K562 (cell line): Measurements from ENCODE around the gene ELF2. TPM values are rescaled to one million over a fixed set of nuclear protein-coding genes. Genes with fewer than 3 reads are reported as not detected.
"Not testable (repeated sequence)": the region's sequence is repeated elsewhere in the genome, so short reads cannot be mapped to it uniquely, and the experiment has no call there.

Experiments used
- ATAC-seq: fragments of 200-7000 bp; cut with Tn5 transposase; 3 replicates; pipeline ENCODE4 v1.9.1; 2020; ENCODE audit warnings: moderate library complexity
- BruUV-seq: library from RNA; stranded (reverse); fragments of 400-500 nt; replicated peaks from 2 replicates; lab custom pipeline; 2021; lab: Mats Ljungman, UMichigan
- CTCF ChIA-PET: fragments of 300-600 bp; formaldehyde crosslinking; extraction: SDS; loops from one replicate; lab custom pipeline; 2021; ENCODE audit warnings: low intra/inter-chr PET ratio; lab: Yijun Ruan, JAX
- POLR2A ChIA-PET: fragments of 300-600, 350-650 bp; sonication (Branson Sonifier 250); formaldehyde crosslinking; extraction: SDS; loops from one replicate; lab custom pipeline; 2021; ENCODE audit warnings: antibody characterized with exemption, inconsistent platforms; lab: Yijun Ruan, JAX
- DNase-seq, 4 experiments: peaks; one replicate each; pipeline versions ENCODE4 v3.0.0 to v3.0.0-alpha.2; 2011 to 2018; ENCODE audit warnings: low spot score in 3 of 4, mixed read lengths in 3 of 4; ENCODE audit errors: extremely low read depth in 1 of 4
- FAIRE-seq: peaks from 2 replicates; lab custom pipeline; 2011; peaks lifted over from hg19 to GRCh38; lab: Jason Lieb, UNC
- H2AFZ ChIP-seq: 2 replicates; pipeline ENCODE4 v1.6.0; 2011; ENCODE audit warnings: low read depth, low read length, control low read depth, inconsistent platforms
- H3K27ac ChIP-seq: fragments of 200-600 bp; 3 replicates; pipeline ENCODE4 v1.8.0; 2011; ENCODE audit warnings: low read depth, mild to moderate bottlenecking, control low read depth, inconsistent platforms, low read length, moderate library complexity, mixed read lengths; ENCODE audit errors: extremely low read depth
- H3K27me3 ChIP-seq, 2 experiments: fragments of 300-600 bp in 1 of 2; 2 replicates in 1 of 2; 3 replicates in 1 of 2; pipeline versions ENCODE4 v1.6.0 to v1.8.0; 2011; ENCODE audit warnings: inconsistent platforms in 2 of 2, low read length in 2 of 2, mild to moderate bottlenecking in 1 of 2, mixed read lengths in 1 of 2, moderate library complexity in 1 of 2; ENCODE audit not compliant: control insufficient read depth in 2 of 2, insufficient read depth in 2 of 2
- H3K36me3 ChIP-seq: fragments of 300-600 bp; 3 replicates; pipeline ENCODE4 v1.8.0; 2011; ENCODE audit warnings: mild to moderate bottlenecking, low read length, inconsistent platforms; ENCODE audit not compliant: control insufficient read depth, insufficient read depth
- H3K4me1 ChIP-seq, 2 experiments: fragments of 200-600 bp in 1 of 2; replicated peaks in 1 of 2; 2 replicates in 1 of 2; 3 replicates in 1 of 2; pipeline versions ENCODE4 v1.5.1 to v1.8.0; 2011; ENCODE audit warnings: inconsistent platforms in 2 of 2, low read length in 2 of 2, mild to moderate bottlenecking in 1 of 2, mixed read lengths in 1 of 2, moderate library complexity in 1 of 2; ENCODE audit not compliant: control insufficient read depth in 2 of 2, insufficient read depth in 2 of 2
- H3K4me2 ChIP-seq: 2 replicates; pipeline ENCODE4 v1.6.1; 2011; ENCODE audit warnings: low read length, control low read depth, inconsistent platforms, mixed read lengths; ENCODE audit not compliant: insufficient read depth
- H3K4me3 ChIP-seq: fragments of 200-600 bp; sonication (generic), shearing (Covaris generic); 2 replicates; pipeline ENCODE4 v1.5.1; 2016; ENCODE audit warnings: control low read depth, inconsistent platforms
- H3K79me2 ChIP-seq: fragments of 200-600 bp; 3 replicates; pipeline ENCODE4 v1.8.0; 2011; ENCODE audit warnings: low read length, inconsistent platforms; ENCODE audit not compliant: control insufficient read depth, insufficient read depth
- H3K9ac ChIP-seq, 2 experiments: 2 replicates each; pipeline versions ENCODE4 v1.6.0 to v1.6.1; 2011; ENCODE audit warnings: low read depth in 2 of 2, low read length in 2 of 2, control low read depth in 1 of 2, inconsistent platforms in 1 of 2, mild to moderate bottlenecking in 1 of 2, mixed read lengths in 1 of 2; ENCODE audit not compliant: insufficient read depth in 1 of 2
- H3K9me1 ChIP-seq: one replicate; pipeline ENCODE4 v1.6.0; 2011; ENCODE audit warnings: inconsistent platforms, mild to moderate bottlenecking, low read length, moderate library complexity; ENCODE audit not compliant: control insufficient read depth, insufficient read depth
- H3K9me3 ChIP-seq: replicated peaks from 2 replicates; pipeline ENCODE4 v1.5.1; 2011; ENCODE audit warnings: low read depth, low read length, inconsistent platforms; ENCODE audit not compliant: control insufficient read depth, insufficient read depth
- H4K20me1 ChIP-seq: replicated peaks from 2 replicates; pipeline ENCODE4 v1.6.1; 2011; ENCODE audit warnings: low read length, inconsistent platforms, mixed read lengths; ENCODE audit not compliant: control insufficient read depth, insufficient read depth
- CBX1 ChIP-seq: sonication (generic); IDR thresholded peaks from 2 replicates; pipeline ENCODE4 v1.6.1; 2016; ENCODE audit warnings: antibody characterized with exemption, low read depth, mild to moderate bottlenecking
- HIVEP1 ChIP-seq: fragments of 250-450 bp; sonication (Bioruptor Pico); IDR thresholded peaks from 2 replicates; pipeline ENCODE4 v1.4.0; 2020; ENCODE audit warnings: mild to moderate bottlenecking
- NR1H2 ChIP-seq: sonication (generic); formaldehyde crosslinking; IDR thresholded peaks from 2 replicates; pipeline ENCODE4 v1.4.0; 2020; ENCODE audit warnings: mild to moderate bottlenecking, missing genetic modification reagents
- POLR3A ChIP-seq: IDR thresholded peaks from 2 replicates; pipeline ENCODE4 v1.6.1; 2011; ENCODE audit warnings: borderline replicate concordance, mild to moderate bottlenecking, moderate library complexity; ENCODE audit not compliant: insufficient read length, insufficient read depth; ENCODE audit errors: extremely low read depth
- TAF1 ChIP-seq: IDR thresholded peaks from 2 replicates; pipeline ENCODE4 v1.6.1; 2011; ENCODE audit warnings: mild to moderate bottlenecking, low read length, moderate library complexity; ENCODE audit not compliant: insufficient read depth, control insufficient read depth, severe bottlenecking; ENCODE audit errors: extremely low read depth
- TCFL5 ChIP-seq: fragments of 250-450 bp; sonication (Bioruptor Pico); conservative IDR thresholded peaks from 2 replicates; pipeline ENCODE4 v1.6.1; 2021; ENCODE audit warnings: mild to moderate bottlenecking, moderate library complexity, matching md5 sums
- TSC22D4 ChIP-seq: fragments of 450-650 bp; IDR thresholded peaks from 2 replicates; pipeline ENCODE4 v1.6.1; 2016; ENCODE audit warnings: missing genetic modification characterization, missing biosample characterization, control low read depth
- ZNF175 ChIP-seq: fragments of 200-800 bp; sonication (Bioruptor generic); IDR thresholded peaks from 2 replicates; pipeline ENCODE4 v1.6.1; 2016; ENCODE audit warnings: low read depth, mild to moderate bottlenecking, missing genetic modification characterization, missing compliant biosample characterization
- WGBS: fragments of 100-300 bp; shearing (Covaris generic); methylation state at CpG from one replicate; pipeline ENCODE4 v1.1.6; 2016; ENCODE audit warnings: low coverage, mixed read lengths; ENCODE audit not compliant: insufficient coverage; ENCODE audit errors: missing lambda C conversion rate; 5-methylcytosine and 5-hydroxymethylcytosine counted together
- in situ Hi-C: fragments of 300-500 bp; cut with MboI; formaldehyde crosslinking; loops from 4 replicates; pipeline ENCODE4 v1.15.0; 2018; ENCODE audit warnings: inconsistent platforms, mixed read lengths
- intact Hi-C: fragments of 100-400 bp; cut with micrococcal nuclease; formaldehyde crosslinking; loops from 2 replicates; pipeline ENCODE4 v1.14.2; 2022
- polyA plus RNA-seq, 8 experiments: library from polyadenylated mRNA; depleted of rRNA in 4 of 8; stranded (reverse) in 5 of 8; unstranded in 3 of 8; fragments of >200 nt; fragmentation: Nextera tagmentation in 2 of 8; fragmentation: Illumina TruSeq in 1 of 8; extraction: Ambion mirVana in 2 of 8; extraction: Trizol in 1 of 8; gene quantifications; 2 replicates each; pipeline versions ENCODE4 v1.2.1 to v1.2.3, GENCODE V29; 2011 to 2014; ENCODE audit warnings: inconsistent platforms in 1 of 8, missing spikeins in 1 of 8
- total RNA-seq, 7 experiments: library from RNA; depleted of rRNA in 6 of 7; stranded (reverse); fragments of >200 nt in 6 of 7; fragmentation: Illumina TruSeq in 2 of 7; extraction: Trizol in 2 of 7; gene quantifications; 2 replicates each; pipeline versions ENCODE4 v1.2.1 to v1.2.3, GENCODE V29; 2011 to 2021; ENCODE audit warnings: low replicate concordance in 1 of 7

ELF2 gene
- total and polyA plus RNA-seq, 9 of the 15 experiments (the other 6 are each of a cell fraction or from before 2014, with no cell fraction given): 9.4 to 58.7 (median 41.6) TPM

DNA sequence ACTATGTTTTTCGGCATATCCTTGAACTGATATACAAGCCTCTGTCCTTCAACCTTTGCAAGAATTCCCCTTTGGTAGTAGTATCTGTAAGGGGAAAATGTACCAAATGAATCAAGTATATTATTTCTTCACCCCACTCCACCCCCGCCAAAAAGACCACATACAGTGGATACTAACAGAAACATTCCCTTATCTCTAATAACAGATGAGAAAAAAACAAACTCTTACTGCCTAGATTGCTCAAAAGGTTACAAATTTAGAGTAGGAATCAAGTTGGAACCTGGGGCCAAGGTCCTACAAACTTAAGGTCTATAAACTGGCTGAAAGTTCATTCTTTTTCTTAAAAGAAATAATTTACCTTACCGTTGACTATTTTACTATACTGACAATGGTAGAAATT is 116.4 kb downstream of the ELF2 start:
- no peak for FAIRE-seq
- Histone ChIP-seq H3K4me1 (no peaks in the 10 kb centered on the region), H3K27ac (no peak overlapping the region), H3K36me3 (peaks cover 95% of the 10 kb centered on the region), H3K27me3 (no peaks in the 10 kb centered on the region), H3K4me3 (no peak overlapping the region), H3K9me3 (no peaks in the 10 kb centered on the region), H3K4me2 (no peak overlapping the region), H3K9me1 (no peaks in the 10 kb centered on the region), H3K79me2 (peaks cover 7% of the 10 kb centered on the region; the same call in 2 of the 3 replicates), H4K20me1 (no peaks in the 10 kb centered on the region), H2AFZ (no peak overlapping the region), H3K9ac (no peak overlapping the region)
- ChIA-PET POLR2A (no interaction called here), CTCF (no interaction called here)
- no peak for ATAC-seq
- no peak for TF ChIP-seq HIVEP1
- no peak for TF ChIP-seq TCFL5 (CRISPR knock-in tag)
- TF ChIP-seq TAF1: no peak
- no peak for TF ChIP-seq TSC22D4 (tag)
- no peak for TF ChIP-seq NR1H2 (CRISPR knock-in tag)
- no peak for TF ChIP-seq ZNF175 (CRISPR knock-in tag)
- TF ChIP-seq CBX1: no peak
- no peak for TF ChIP-seq POLR3A
- WGBS: 98% methylated on average over 3 of the region's 3 CpGs
- intact Hi-C loops (no loop called here), in situ Hi-C loops (no loop called here)
- no peak for DNase-seq
- no TSS peak for BruUV-seq

- H2AFZ ChIP-seq, in situ Hi-C loops, FAIRE-seq, ATAC-seq, H3K27ac ChIP-seq, H4K20me1 ChIP-seq, H3K9me1 ChIP-seq, H3K4me1 ChIP-seq, H3K27me3 ChIP-seq, H3K4me3 ChIP-seq, DNase-seq, H3K9me3 ChIP-seq, intact Hi-C loops, CTCF ChIA-PET, H3K4me2 ChIP-seq, H3K9ac ChIP-seq, BruUV-seq: not testable (repeated sequence)
- POLR2A ChIA-PET: interaction anchor here (1.5 kb wide), 1 partner anchor 22 kb away, joined by 3 read pairs; no protein-coding TSS in a partner anchor
- 58% methylated on average over 3 of the region's 4 CpGs for WGBS
- Histone ChIP-seq H3K36me3 (peaks cover 95% of the 10 kb centered on the region), H3K79me2 (peaks cover 18% of the 10 kb centered on the region; the same call in 2 of the 3 replicates)
Observed at GRCh38 chr4:139059026-139059425, 118.0 kb downstream of the ELF2 start.
